Ecto neural progenitor cell (in vitro differentiated cells): ENCODE results near the gene JAZF1.
A peak's percentile ranks its signal among the peaks of the same experiment; 100 is the strongest.

Experiments used
- DNase-seq: peaks from one replicate; pipeline ENCODE4 v3.0.0-alpha.2; 2018; ENCODE audit warnings: low spot score

Gene JAZF1

DNA sequence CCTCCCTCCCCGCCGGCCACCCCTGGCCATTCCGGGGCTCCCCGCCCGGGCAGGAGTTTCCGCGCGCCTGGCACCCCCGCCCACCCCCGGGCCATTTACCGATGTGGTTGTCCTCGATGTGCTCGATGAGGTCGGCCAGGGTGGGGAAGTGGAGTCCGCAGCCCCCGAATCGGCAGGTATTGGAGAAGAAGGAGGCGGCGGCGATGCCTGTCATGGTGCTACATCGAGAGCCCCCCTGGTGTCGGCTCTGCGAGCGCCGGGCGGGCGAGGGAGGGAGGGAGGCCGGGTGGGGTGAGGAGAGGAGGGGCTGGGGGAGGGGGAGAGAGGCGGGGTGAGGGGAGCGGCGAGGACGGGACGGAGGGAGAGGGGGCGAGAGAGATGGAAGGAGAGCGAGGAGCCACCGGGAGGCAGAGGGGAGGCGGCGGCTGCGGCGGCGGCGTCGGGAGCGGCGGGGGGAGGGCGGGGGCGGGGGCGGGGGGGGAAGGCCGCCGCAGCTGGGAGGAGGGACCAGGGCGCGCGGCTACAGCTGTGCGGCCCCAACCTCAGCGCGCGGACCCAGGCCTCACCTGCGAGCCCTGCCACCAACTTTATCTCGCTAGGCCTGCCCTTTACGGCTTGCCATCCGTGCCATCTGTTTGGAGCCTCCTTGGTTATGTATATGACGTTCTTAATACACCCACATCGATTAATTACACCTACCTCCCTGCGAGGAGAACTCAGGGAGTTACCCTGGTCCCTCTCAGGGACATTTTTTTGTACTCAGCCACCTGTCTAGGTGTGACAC, at the start of gene JAZF1:
TSS of gene JAZF1 (minus strand) at position 432 of the 784 bp plus-strand sequence.
- peak; percentile 83 for DNase-seq

DNA sequence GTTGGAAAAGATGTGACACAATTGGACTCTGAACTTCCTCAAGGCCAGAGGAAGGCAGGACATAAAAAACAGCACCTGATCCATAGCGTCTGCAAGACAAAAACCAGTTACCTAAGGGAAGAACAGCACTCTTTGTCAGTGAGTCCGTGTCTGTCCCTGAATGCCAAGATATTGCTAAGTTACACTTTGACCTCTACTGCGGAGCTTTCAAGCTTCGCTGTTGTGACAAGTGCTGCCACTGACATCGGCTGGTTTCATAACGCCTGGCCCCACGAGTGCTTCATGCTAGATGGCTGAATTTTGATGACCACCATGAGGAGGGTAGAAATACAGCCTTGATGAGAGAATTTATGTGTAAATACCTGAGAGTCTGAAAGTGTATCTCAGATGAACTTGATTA, 49.7 kb upstream of the JAZF1 start:
- no peak for DNase-seq

DNA sequence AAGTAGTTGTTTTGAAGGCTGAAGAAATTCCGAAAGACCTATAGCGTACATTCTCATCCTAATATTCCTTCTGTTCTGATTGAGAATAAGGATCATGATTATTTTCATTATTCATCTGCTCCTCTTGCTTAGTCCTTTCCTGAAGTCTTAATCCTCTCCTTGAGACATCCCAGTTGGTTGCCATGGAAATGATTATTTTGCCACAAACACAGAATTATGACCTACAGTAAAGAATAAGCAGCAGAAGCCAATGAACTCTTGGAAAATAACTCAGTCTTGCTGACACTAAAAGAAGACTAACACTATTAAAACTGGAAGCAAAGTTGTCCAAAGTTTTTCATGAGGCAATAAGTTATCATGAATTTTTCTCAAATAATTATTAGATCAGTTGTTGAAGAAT, 47.8 kb upstream of the JAZF1 start:
- no peak for DNase-seq

DNA sequence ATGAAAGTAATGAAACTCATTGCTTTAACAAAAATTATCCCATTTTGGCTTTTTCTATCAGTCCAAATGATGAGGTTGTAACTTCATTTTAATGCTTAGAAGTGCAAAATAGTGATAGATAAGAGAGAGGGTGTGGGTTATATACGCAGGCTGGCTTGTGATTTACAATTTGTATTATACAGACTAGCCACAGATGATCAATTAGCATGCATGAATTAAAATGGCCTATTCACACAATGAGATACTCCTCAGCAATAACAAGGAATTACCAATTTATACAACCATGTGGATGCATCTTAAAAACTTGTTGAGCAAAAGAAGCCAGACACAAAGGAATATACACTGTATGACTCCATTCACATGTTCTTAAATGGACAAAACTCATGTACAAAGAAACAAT, 45.4 kb upstream of the JAZF1 start:
- DNase-seq: no peak

DNA sequence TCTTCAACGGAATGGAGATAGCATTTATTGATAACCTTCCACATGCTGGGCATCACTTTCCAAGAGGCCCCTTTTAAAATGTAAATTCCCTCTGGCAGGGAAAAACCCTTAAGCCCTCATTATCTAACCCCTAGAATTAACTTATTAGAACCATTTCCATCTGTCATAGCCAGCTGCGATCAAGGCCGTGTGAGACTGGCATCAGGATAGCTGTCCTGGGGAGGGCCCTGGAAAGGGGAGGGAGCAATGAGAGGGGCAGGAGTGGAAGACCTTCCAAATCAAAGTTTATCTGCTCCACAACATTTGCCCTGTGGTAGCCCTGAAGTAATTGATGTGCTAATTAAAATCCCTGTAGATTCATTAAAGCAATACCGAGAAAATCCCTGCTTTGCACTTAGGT, 45.0 kb upstream of the JAZF1 start:
- no peak for DNase-seq

DNA sequence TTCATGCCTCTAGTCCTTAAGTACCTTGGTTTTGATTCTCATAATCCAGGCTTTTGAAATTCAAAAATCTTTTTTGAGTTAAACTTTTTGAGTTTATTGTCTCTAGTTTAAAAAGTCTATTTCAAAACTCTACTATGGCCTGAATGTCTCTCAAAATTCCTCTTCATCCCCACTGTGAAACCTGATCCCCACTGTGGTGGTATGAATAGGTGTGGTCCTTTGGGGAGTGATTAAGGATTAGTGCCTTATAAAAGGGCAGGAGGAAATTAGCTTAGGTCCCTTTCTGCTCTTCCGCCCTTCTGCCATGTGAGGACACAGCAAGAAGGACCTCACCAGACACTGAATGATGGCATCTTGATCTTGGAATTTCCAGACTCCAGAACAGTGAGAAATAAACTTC, 44.1 kb upstream of the JAZF1 start:
- no peak for DNase-seq

DNA sequence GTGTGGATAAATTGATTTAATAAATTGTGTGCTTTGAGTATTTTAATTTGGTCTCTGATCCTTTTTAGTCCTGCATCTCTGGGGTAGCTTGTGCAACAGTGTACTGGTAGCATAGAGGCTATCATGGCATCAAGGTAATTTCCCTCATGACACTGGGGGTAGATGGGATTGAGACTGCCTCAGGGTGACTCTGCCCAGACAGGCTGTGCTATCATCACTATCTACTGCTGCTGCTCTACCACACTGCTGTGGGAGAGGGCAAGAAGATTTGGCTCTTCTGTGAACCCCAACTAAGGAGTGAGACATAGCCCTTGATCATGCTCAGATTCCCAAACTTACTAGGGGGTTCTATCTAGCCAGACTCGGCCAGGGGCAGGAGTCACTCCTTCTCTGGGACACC, 43.6 kb upstream of the JAZF1 start:
- no peak for DNase-seq

DNA sequence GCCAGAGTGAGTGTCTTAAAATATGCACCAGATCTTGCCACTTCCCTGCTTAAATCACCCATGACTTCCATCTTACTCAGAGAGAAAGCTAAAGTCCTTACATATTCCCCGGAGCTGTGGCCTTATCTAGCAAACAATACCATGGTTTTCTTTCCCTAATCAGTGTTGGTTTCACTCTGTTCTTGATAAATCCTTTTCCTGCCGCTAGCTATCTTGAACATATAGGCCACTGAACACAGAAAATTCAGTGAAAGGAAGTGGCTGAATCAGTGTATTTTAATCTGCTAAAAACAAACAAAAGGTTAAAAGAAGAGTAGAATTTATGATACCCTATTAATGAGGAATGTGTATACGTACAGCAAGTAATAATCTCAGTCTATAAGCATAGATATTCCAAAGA, 42.0 kb upstream of the JAZF1 start:
- DNase-seq: no peak

DNA sequence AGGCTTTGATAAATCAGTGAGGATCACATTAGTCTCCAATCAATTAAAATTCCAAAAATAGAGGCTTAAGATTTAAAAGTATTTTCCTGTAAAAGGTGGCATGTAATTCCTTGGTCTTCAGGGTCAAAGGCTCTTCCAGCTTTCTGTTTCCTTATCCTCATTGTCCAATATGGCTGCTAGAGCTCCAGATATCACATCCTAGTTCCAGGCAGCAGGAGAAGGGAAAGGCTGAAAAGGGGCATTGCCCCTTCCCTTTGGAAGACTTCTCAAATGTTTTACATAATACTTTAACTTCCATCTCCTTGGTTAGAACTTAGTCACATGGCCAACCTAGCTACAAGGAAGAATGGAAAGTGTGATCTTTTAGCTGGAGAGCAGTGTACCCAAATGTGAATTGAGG, 39.2 kb upstream of the JAZF1 start:
- no peak for DNase-seq

DNA sequence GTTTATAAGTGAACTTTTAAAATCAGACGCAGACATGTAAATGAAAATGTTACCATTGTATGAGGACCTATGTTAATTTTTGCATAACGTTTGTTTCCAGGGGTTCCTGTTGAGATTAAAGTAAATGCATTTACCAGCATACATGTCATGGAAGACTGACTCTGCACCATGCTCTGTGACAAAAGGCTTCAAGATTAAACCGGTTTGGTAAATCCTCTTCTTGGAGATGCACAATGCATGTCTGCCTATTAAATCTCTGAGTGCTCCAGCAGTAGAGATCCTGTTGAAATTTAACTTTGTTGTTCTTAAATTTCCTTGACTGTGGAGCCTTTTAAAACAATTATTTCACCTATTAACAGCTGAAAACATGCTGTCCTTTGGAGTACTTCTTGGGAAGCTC, 36.5 kb upstream of the JAZF1 start:
- DNase-seq: no peak

DNA sequence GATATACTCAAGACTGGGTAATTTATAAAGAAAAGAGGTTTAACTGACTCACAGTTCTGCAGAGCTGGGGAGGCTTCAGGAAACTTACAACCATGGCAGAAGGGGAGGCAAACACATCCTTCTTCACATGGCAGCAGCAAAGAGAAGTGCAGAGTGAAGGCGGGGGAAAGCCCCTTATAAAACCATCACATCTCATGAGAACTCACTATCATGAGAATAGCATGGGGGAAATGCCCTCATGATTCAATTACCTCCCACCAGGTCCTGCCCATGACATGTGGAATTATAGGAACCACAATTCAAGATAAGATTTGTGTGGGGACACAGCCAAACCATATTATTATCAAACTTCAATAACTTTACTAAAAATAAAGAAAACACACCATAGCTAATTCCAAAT, 30.4 kb upstream of the JAZF1 start:
- no peak for DNase-seq

DNA sequence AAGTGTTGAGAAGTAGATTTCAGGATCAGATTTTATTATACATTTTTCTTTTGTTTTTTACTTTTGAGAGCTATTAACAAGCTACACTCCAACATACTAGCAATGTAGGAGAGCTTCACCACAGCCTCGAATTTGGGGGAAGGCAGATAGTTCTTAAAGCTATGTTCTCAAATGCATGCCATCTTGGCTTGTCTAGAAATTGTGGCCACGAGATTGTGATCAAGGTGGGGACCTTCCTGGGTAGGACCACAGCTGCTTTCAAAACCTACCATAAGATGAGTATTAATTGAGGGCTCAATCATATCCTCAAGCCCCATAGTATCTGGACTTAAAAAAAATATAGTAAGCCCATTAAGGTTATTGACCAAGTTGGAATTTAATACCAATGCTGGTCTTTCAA, 27.9 kb upstream of the JAZF1 start:
- DNase-seq: no peak

DNA sequence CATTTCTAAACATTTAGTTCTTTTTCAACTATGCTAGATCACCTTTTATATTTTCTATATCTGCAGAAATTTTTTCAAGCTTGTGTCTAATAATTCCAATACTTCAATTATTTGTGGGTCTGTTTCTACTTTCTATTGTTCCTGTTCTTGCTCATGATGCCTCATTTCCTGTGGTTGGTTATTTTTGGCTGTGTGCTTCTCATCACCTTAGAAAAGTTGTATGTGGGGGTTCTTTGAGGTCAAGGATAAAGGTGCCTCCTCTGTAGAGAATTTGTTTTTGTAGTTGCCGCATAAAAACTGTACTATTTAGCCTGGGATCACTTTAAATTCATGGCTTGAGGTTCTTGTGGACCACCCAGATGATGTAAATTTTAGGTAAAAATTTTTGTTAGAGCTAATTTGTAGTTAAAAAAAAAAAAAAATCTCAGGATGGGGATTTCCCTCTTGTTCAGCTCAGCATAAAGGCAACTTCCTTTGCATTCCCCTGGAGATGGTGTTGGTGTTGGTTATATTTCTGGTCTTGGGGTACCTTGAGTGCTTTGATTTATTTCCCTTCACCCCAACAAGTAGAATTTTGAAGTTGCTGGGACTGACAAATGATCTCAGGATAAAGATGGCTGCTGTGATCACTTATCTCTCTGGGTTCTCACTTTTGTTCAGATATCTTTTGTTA, 27.0 kb upstream of the JAZF1 start:
- DNase-seq: no peak

DNA sequence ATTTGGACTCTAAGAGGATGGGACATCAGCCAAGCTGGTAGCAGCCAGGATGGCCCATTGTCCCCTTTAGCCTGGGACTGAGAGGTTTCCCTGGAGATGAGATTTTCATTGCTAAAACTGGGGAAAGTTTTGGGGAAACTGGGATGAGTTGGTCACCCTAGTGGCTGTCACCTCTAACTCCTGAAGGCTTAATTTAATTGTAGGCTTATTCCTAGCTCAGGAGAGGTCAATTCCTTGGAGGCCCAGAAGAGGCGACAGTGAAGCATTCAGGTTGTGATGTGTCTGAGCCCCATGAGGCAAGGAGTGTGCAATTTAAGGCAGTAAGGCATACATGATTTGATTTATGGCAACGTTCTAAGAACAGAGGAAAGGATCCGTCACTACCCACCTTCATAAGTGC, 24.9 kb upstream of the JAZF1 start:
- DNase-seq: no peak

DNA sequence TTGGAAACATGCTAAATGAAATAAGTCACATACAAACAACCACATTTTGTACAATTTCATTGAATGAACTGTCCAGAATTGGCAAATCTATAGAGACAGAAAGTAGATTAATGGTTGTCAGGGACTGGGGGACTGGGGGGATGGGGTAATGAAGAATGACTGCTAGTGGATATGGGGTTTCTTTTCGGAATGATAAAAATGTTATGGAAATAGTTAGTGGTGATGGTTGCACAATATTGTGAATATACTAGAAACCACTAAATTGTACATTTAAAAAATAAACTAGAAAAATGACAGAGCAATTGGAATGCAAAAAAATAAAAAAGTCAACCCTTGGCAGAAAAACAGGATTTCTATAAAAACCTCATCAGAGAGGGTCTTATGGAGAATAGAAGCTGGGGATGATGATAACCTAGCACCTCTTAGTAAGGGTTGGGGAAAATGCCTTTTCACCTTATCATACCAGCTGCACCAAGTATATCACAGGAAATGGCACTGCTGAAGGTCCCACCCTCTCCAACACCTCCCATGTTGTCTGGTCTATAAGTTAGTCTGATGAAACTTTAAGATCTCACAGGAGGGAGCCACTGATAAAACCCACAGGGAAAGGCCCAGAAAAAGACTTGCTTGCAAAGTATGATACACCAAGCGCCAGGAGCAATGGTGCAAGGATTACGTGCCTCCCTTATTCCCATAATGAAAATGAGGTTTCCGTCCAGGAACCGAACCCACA, 23.1 kb upstream of the JAZF1 start:
- no peak for DNase-seq

DNA sequence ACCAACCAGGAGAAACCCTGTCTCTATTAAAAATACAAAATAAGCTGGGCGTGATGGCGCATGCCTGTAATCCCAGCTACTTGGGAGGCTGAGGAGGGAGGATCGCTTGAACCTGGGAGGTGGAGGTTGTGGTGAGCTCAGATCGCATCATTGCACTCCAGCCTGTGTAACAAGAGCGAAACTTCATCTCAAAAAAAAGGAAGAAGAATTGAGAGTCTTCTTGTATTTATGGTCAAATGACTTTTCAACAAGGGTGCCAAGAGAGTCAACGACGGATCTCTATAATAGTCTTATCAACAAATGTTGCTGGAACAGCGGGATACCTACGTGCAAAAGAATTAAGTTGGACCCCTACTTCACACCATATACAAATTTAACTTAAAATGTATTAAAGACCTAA, 21.6 kb upstream of the JAZF1 start:
- DNase-seq: no peak

DNA sequence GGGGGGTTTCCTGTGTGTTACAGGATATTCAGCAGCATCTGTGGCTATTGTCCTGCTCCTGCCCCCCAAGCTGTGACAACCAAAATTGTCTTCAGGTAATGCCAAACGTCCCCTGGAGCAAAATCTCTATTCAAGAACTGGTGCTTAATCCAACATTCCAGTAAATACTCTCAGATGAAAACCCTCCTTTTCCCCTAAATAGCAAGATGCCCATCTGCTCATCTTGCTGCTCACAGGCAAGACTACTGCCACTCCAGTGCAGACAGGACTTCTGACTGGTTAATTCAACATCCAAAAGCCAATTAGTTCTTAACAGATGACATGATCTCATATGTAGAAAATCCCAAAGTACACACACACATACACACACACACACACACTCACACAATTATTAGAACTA, 20.5 kb upstream of the JAZF1 start:
- no peak for DNase-seq

DNA sequence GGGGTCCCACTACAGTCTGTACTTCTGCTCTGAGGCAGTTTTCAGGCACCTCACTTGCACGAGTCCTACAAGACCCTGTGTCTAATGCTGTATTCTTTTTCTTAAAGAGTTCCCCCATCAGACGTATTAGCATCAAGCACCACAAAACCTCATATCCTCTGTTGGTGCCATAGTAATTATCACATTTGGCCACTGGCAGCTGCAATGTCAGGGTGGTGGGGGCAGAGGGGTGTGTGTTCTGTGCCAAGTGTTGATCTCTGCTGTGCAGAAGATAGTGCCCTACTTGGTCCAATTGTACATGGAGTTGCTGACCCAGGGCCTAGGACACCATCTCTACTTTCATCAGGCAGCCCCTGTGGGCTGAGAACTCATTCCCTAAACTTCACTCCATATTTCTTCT, 20.0 kb upstream of the JAZF1 start:
- DNase-seq: no peak

DNA sequence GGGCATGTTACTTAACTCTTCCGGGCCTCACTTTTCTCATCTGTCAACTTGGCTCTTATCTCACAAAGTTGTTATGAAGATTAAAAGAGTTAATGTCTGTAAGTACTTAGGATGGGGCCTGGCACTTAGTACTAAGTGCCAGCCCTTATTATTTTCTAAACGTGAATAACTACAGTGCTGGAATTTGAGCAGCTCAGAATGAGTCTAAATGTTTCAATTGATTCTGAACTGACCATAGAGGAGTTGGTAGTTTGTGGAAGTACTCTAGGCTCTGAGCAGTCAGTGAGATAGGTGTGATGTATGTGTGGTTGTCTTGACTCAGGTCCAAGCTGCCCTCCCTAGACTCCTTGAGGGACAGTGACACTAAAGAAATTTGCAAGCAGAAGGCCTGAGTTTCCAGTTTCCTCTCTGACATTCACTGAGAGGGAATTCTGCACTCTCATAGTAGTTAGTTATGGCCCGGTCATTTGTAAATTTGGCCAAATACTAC, 18.5 kb upstream of the JAZF1 start:
- no peak for DNase-seq

DNA sequence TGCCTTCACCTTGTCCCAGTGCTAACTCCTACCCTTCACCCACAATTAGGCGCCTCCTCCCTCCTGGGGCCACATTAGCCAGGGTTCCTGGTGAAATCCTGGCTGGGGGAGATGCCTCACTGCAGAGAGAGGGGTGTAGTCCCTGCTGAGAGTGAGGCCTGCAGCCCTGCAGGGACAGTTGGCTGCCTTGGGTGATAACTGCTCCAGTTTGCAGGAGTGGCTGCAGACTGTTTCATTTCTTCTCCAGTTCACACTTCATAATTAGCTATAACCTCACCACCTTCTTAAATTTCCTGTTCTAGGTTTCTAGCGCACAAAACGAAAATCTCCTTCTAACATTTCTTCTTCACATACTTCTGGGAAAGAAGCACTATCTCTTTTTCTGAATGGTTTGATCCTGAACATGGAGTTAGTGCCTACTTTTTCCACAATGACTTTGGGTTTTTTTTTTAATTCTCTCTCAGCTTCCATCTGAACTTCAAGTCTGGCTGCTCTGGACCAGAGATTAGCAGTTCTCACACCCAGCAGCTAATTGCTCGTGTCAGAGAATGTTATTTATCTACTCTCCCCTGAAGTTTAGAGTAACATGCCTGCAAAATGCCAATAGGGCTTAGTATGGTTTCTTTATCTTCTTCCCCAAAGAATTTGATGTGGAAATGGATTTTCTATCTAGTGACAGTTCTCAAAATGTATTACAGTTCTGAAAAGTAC, 15.5 kb upstream of the JAZF1 start:
- DNase-seq: no peak

DNA sequence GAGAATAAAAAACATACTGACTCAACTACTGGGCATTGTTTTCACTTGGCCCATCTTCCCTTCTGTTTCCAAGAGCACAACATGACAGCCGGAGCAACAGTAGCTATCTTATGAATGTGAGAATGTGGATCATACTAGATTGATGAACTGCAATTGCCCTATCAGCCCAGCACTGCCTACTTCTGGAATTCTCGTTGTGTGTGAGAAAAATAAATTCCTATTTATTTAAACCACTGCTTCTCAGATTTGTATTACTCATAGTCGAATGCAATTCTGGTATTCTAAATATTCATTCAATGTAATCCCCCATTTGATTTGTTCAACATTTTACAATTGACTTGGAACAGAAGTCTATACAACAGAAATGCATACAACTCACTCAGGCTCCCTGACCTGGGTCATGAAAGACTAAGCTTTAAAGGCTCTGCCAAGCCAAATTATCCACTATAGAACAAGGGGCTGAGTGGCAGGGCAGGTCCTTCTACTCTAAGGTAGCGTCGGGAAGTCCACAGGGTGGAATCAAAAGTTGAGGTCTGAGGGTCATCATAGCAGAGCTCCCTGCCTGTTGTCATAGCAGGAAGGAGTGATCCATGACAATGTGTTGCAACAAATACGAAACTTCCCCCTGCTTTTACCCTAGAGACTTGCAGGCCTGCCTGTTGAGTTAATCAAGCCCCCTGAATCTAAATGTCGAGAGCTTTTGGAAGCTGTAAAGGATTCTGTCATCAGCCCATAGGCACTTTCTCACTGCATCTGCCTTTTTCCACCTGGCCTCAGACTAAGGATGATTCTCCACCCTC, 12.4 kb upstream of the JAZF1 start:
- DNase-seq: no peak

DNA sequence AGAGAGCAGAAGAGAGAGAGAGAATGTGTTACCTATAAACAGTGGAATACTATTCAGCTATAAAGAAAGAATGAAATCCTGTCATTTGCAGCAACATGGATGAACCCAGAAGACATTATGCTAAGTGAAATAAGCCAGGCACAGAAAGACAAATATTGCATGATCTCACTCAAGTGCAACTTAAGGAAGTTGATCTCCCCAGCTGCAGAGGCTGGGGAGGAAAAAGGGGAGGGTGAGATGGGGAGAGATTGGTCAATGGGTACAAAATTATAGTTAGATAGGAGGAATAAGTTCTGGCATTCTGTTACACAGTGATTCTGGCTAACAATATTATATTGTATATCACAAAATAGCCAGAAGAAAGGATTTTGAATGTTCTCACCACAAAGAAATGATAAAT, 11.2 kb upstream of the JAZF1 start:
- DNase-seq: no peak
